ENCODE measurements around the gene LRIT1. TPM values are rescaled to one million over a fixed set of nuclear protein-coding genes. Genes with fewer than 3 reads are reported as not detected.

LRIT1 gene
- total RNA-seq, 2 experiments from 2014 or later: not detected

GRCh38 chr10:84262190-84262956 is 21.0 kb upstream of the LRIT1 start:
- Mint-ChIP-seq H3K27ac (no peak overlapping the region), H3K4me3 (no peak overlapping the region), H3K9me3 (no peaks in the 10 kb centered on the region), H3K36me3 (ENCODE audit: low read depth) (no peaks in the 10 kb centered on the region), H3K4me1 (ENCODE audit: low read depth) (peaks cover 9% of the 10 kb centered on the region), H3K27me3 (peaks cover 17% of the 10 kb centered on the region)
- ChIA-PET CTCF (interaction anchor here (0.7 to 12.7 kb wide), 2 partner anchors 96 to 275 kb away, joined by 3 to 282 read pairs; no protein-coding TSS in a partner anchor), POLR2A (no interaction called here)
- intact Hi-C loops (cut with micrococcal nuclease): no loop called here
- ATAC-seq (no peak), DNase-seq (no peak)
- TF ChIP-seq CTCF (IDR thresholded peaks at IDR 0.05): no peak

- ATAC-seq (no peak), DNase-seq (no peak)
- no peak overlapping the region for H3K4me3 Mint-ChIP-seq
- POLR2A ChIA-PET: no interaction called here
- TF ChIP-seq CTCF (IDR thresholded peaks at IDR 0.05): no peak
- no peaks in the 10 kb centered on the region for H3K9me3 Mint-ChIP-seq
- no peak overlapping the region for H3K27ac Mint-ChIP-seq
- intact Hi-C loops (cut with micrococcal nuclease): no loop called here
- CTCF ChIA-PET: interaction anchor here (0.6 to 12.7 kb wide), 4 partner anchors 11 to 276 kb away, joined by 3 to 282 read pairs (median 3); no protein-coding TSS in a partner anchor
- peaks cover 17% of the 10 kb centered on the region for H3K27me3 Mint-ChIP-seq
- peaks cover 9% of the 10 kb centered on the region for H3K4me1 Mint-ChIP-seq (ENCODE audit: low read depth)
- no peaks in the 10 kb centered on the region for H3K36me3 Mint-ChIP-seq (ENCODE audit: low read depth)
These were observed 20.0 kb upstream of the LRIT1 start for GRCh38 chr10:84261236-84261915.

DNA sequence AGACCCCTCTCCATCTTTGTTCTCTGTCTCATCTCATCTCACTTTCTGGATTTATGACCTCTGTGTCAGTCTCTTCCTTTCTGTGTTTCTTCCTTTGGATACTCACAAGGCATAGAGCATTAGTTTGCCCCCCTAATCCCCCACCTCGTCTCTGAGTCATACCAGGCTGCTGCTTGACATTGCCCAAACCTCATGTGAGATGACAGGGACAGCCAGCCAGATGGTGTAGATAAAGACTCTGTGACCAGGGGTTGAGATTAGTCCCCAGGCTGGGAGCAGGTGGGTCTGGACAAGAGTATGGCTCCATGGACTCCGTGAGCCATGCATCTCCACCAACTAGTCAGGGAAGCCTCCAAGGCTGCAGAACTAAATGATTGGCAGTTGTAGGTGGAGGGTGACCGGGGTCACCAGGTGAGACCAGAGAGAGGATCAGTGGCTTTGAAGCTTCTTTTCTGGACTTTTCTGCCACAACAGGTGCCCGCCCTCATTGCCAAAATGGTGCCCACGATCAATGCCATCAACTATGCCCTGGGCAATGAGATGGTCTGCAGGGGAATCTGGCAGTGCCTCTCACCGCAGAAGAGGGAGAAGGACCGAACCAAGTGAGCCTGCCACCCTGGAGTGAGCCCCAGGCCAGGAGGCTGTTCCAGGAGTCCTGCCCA is 16.8 kb upstream of the LRIT1 start:
- no peak overlapping the region for H3K27ac Mint-ChIP-seq
- intact Hi-C loops (cut with micrococcal nuclease): no loop called here
- DNase-seq (no peak), ATAC-seq (no peak)
- CTCF ChIA-PET: interaction anchor here (1.5 to 12.7 kb wide), 4 partner anchors 138 to 280 kb away, joined by 3 to 282 read pairs (median 13); no protein-coding TSS in a partner anchor
- no peaks in the 10 kb centered on the region for H3K36me3 Mint-ChIP-seq (ENCODE audit: low read depth)
- POLR2A ChIA-PET: no interaction called here
- TF ChIP-seq CTCF (IDR thresholded peaks at IDR 0.05): no peak
- H3K4me1 Mint-ChIP-seq (ENCODE audit: low read depth): peaks cover 4% of the 10 kb centered on the region
- no peak overlapping the region for H3K4me3 Mint-ChIP-seq
- H3K27me3 Mint-ChIP-seq: peaks cover 8% of the 10 kb centered on the region
- no peaks in the 10 kb centered on the region for H3K9me3 Mint-ChIP-seq

DNA sequence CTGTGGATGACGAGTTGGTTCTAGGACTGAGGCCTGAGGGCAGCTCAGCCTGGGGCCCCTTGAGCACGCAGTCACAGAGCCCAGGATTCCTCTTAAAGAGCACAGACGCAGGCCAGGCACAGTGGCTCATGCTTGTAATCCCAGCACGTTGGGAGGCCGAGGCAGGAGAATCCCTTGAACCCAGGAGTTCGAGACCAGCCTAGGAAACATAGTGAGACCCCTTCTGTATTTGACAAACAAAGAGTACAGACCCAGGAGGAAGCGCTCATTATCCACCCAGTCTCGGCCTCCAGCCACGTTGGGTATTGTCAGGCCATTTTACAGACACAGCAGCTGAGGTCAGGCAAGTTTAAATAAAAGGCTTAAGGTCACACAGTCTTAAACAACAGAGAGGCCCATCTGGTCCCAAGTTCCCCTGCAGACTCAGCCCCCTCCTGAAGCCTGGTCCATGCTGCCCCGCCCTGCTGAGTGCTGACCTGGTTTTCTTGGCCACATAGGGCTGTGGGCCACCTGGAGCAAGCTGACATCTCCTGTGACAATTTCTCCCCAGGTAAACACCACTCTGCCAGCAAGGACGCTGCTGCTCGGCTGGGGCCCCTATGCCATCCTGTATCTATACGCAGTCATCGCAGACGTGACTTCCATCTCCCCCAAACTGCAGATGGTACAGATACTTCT is 16.1 kb upstream of the LRIT1 start:
- no peak overlapping the region for H3K27ac Mint-ChIP-seq
- no peaks in the 10 kb centered on the region for H3K36me3 Mint-ChIP-seq (ENCODE audit: low read depth)
- H3K4me3 Mint-ChIP-seq: no peak overlapping the region
- no peaks in the 10 kb centered on the region for H3K9me3 Mint-ChIP-seq
- peaks cover 4% of the 10 kb centered on the region for H3K4me1 Mint-ChIP-seq (ENCODE audit: low read depth)
- TF ChIP-seq CTCF (IDR thresholded peaks at IDR 0.05): no peak
- ATAC-seq: peak; percentile 24
- H3K27me3 Mint-ChIP-seq: peaks cover 3% of the 10 kb centered on the region
- DNase-seq: no peak
- intact Hi-C loops (cut with micrococcal nuclease): no loop called here
- POLR2A ChIA-PET: interaction anchor here (1.7 kb wide), 1 partner anchor 15 kb away, joined by 4 read pairs; the partner anchor contains the start of gene LRIT1
- CTCF ChIA-PET: interaction anchor here (0.8 to 2.4 kb wide), 23 partner anchors 9 to 292 kb away, joined by 3 to 19 read pairs (median 5); partner anchors contain the start of genes LRIT1 and RGR

Data from activated CD8-positive, alpha-beta T cell treated with anti-CD3 and anti-CD28 coated beads for 36 hours (primary cell).